Activated CD4-positive, alpha-beta memory T cell treated with anti-CD3 and anti-CD28 coated beads for 36 hours (primary cell): ENCODE data around the gene PRR22. TPM values are rescaled to one million over a fixed set of nuclear protein-coding genes. Genes with fewer than 3 reads are reported as not detected.

Experiments used
- CTCF ChIA-PET: fragments of 350-600 bp; sonication (Branson Sonifier 250); formaldehyde crosslinking; loops from one replicate; lab custom pipeline; 2021; ENCODE audit warnings: antibody characterized with exemption, inconsistent platforms; lab: Charles Lee
- POLR2A ChIA-PET: fragments of 350-600 bp; sonication (Branson Sonifier 250); formaldehyde crosslinking; loops from one replicate; lab custom pipeline; 2021; ENCODE audit warnings: antibody characterized with exemption; lab: Charles Lee
- DNase-seq: peaks from one replicate; pipeline ENCODE4 v3.0.0-alpha.2; 2020
- H3K27ac Mint-ChIP-seq: one replicate; pipeline ENCODE4 v1.8.0; 2021; ENCODE audit warnings: mixed read lengths
- H3K27me3 Mint-ChIP-seq: one replicate; pipeline ENCODE4 v1.8.0; 2021; ENCODE audit warnings: mixed read lengths
- H3K36me3 Mint-ChIP-seq: one replicate; pipeline ENCODE4 v1.8.0; 2021; ENCODE audit warnings: mixed read lengths
- H3K4me1 Mint-ChIP-seq: one replicate; pipeline ENCODE4 v1.8.0; 2021; ENCODE audit warnings: low read depth, mixed read lengths
- H3K4me3 Mint-ChIP-seq: one replicate; pipeline ENCODE4 v1.8.0; 2021; ENCODE audit warnings: mild to moderate bottlenecking, mixed read lengths
- H3K9me3 Mint-ChIP-seq: one replicate; pipeline ENCODE4 v1.8.0; 2021; ENCODE audit warnings: mixed read lengths
- intact Hi-C: fragments of 100-400 bp; cut with micrococcal nuclease; formaldehyde crosslinking; loops from one replicate; pipeline ENCODE4 v1.15.1; 2023
- total RNA-seq, 2 experiments: library from RNA; stranded (reverse); gene quantifications; one replicate each; pipeline ENCODE4 v1.2.3, GENCODE V29; 2021

The PRR22 gene
- 1 to 10 TPM; 2.2 to 2.6 TPM for total RNA-seq

DNA sequence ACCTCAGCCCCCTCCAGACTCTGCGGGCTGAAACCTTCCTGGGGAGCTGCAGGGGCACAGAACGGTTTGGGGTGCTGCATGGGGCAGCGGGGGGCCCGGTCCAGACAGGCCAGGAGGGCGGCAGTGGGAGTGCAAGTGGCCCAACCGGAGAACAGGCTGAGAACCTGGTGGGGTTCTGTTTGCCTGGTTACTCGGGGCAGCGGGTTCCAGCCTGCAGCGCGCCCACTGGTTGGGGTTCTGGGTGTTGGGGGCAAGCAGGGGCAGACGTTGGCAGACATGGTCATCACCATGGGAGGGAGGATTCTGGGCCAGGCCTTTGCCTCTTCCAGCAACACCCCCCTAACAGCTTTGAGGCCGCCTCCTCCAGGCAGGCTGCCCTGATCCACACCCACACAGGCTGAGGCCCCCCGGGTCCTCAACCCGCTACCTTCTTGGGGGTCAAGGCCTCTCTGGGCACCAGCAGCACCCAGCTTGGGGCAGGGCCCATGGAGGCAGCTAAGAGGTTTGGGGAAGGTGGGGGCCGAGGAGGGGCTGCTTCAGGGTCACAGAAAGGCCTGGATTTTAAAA, at the start of gene PRR22:
Gene PRR22, minus strand, starts transcription at position 166 of the 567 bp plus-strand sequence. Its CDS starts 86 bp downstream, at position 80.
- intact Hi-C loops: no loop called here
- Mint-ChIP-seq H3K27ac (no peak within 1 kb of the TSS), H3K9me3 (no peaks in the 10 kb centered on the region), H3K4me3 (no peak within 1 kb of the TSS), H3K27me3 (no peaks in the 10 kb centered on the region), H3K36me3 (peaks cover 24% of the 10 kb centered on the region), H3K4me1 (no peaks in the 10 kb centered on the region)
- CTCF ChIA-PET: no interaction called here
- DNase-seq: no peak
- POLR2A ChIA-PET: no interaction called here

DNA sequence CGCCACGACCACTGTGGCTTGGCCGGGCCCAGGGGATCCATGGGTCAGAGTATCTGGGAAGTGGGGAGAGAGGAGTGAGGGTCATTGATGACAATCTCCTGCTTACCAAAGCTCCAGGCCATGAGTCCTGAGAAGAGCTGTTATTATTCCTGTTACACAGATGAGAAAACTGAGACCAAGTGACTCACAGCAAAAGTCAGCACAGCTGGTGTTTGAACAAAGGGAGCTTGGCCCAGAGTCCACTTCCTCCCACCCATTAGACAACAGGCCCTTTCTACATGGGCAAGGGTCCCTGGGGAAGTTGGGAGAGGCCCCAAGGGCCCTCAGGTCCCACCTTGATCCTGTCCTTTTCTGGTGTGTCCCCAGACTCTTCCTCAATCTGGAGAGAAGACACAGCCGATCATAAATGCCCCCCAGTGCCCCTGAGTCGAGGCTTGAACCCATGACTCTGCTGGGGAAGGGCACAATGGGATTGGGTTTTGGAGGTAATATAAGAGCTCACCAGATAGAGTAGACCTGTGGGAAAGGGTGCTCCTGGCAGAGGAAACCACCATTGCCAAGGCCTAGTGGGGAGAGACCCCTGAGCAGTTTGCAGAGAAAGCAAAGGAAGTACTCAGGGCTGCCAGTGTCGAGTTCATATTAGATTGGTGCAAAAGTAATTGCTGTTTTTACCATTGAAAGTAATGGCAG, 48.1 kb upstream of the PRR22 start:
- POLR2A ChIA-PET: no interaction called here
- no peak overlapping the region for H3K4me3 Mint-ChIP-seq
- H3K4me1 Mint-ChIP-seq: no peaks in the 10 kb centered on the region
- no peaks in the 10 kb centered on the region for H3K9me3 Mint-ChIP-seq
- intact Hi-C loops: no loop called here
- H3K36me3 Mint-ChIP-seq: peaks cover 2% of the 10 kb centered on the region
- no peak overlapping the region for H3K27ac Mint-ChIP-seq
- peaks cover 3% of the 10 kb centered on the region for H3K27me3 Mint-ChIP-seq
- CTCF ChIA-PET: no interaction called here
- DNase-seq: no peak

DNA sequence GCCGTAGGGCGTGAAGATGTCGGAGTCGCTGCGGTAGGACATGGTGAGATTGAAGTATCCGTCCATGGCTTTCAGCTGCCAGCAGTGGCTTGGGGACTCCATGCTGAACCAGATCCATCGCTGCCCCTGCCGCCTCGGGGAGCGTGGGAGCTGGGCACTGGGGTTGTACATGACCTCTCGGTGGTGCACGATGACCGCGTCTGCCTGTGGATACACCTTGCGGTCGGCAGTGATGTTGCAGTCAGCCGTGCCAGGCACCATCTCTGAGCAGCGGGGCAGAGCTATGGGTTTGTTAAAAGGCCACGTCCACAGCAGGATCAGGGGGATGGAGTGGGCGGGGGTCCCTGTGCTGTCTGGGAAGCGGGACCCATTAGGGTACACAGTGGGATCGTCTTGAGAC, 47.5 kb upstream of the PRR22 start:
- ChIA-PET POLR2A (no interaction called here), CTCF (no interaction called here)
- Mint-ChIP-seq H3K27me3 (no peaks in the 10 kb centered on the region), H3K4me3 (no peak overlapping the region), H3K9me3 (no peaks in the 10 kb centered on the region), H3K36me3 (peaks cover 2% of the 10 kb centered on the region), H3K27ac (no peak overlapping the region), H3K4me1 (no peaks in the 10 kb centered on the region)
- no peak for DNase-seq
- intact Hi-C loops: no loop called here

DNA sequence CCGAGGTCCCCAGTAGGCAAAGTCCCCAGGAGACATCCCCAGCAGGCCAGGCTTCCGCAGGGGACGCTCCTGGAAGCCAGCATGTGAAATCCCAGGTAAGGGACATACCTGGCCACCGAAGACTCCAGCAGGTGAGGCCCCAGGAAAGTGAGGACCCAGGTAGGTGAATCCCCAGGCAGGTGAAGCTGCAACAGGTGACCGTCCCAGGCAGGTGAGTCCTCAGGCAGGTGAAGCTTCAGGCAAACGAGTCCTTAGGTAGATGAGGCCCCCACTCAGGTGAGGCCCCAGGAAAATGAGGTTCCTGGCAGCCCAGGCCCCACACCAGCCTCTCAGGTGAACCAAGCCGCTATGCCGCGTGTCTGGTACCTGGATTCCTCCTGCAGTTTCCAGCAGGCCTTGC, 46.6 kb upstream of the PRR22 start:
- CTCF ChIA-PET: no interaction called here
- POLR2A ChIA-PET: no interaction called here
- no peak overlapping the region for H3K4me3 Mint-ChIP-seq
- H3K27ac Mint-ChIP-seq: no peak overlapping the region
- DNase-seq: no peak
- intact Hi-C loops: no loop called here
- H3K9me3 Mint-ChIP-seq: no peaks in the 10 kb centered on the region
- peaks cover 2% of the 10 kb centered on the region for H3K36me3 Mint-ChIP-seq
- no peaks in the 10 kb centered on the region for H3K27me3 Mint-ChIP-seq
- peaks cover 4% of the 10 kb centered on the region for H3K4me1 Mint-ChIP-seq

DNA sequence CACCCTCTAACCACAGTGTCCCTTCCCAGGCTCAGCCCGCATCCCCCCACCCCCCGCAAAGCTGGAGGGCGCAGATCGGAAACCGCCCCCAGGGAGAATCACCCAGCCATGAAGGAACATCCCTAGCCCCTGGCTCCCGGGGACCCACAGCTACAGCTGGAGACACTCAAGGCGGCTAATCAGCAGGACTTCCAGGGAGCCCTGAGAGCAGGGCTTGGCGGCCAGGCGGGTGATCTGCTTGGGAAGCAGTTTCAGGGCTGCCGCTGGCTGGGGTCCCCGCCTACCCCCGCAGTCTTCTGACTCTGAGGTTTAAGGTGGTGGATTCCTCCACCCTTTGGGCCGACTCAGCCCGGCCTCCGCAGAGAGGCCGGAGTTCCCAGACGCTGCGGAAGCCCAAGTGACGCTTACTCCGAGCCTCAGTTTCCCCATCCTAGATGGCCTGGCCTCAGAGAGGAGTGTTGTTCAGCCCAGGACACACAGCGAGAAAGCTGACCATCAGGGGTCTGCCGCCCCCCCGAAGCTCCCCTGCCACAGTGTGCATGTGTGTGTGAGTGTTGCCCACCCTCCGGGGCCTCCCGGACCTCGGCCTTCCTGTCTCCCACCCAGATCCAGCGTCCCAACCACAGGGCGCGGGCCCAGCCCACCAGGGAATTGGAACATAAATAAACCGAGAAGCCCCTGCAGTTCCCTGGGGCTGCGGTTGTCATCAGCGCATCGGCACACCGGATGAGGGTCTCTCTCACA, 45.2 kb upstream of the PRR22 start:
- intact Hi-C loops: loop anchor here (2.0 to 5.0 kb wide), 2 partner anchors 25 to 123 kb away; partner anchors contain the start of gene NRTN
- ChIA-PET POLR2A (interaction anchor here (2.2 to 2.7 kb wide), 2 partner anchors 74 to 111 kb away, joined by 7 to 36 read pairs; partner anchors contain the start of genes NDUFA11 and VMAC), CTCF (interaction anchor here (1.7 to 3.8 kb wide), 2 partner anchors 26 to 140 kb away, joined by 5 to 70 read pairs; partner anchors contain the start of genes NRTN and RPL36)
- Mint-ChIP-seq H3K4me1 (peaks cover 4% of the 10 kb centered on the region), H3K9me3 (no peaks in the 10 kb centered on the region), H3K36me3 (peaks cover 2% of the 10 kb centered on the region), H3K4me3 (peak overlapping the region; percentile 41), H3K27me3 (no peaks in the 10 kb centered on the region), H3K27ac (peak overlapping the region; percentile 45)
- DNase-seq: no peak

DNA sequence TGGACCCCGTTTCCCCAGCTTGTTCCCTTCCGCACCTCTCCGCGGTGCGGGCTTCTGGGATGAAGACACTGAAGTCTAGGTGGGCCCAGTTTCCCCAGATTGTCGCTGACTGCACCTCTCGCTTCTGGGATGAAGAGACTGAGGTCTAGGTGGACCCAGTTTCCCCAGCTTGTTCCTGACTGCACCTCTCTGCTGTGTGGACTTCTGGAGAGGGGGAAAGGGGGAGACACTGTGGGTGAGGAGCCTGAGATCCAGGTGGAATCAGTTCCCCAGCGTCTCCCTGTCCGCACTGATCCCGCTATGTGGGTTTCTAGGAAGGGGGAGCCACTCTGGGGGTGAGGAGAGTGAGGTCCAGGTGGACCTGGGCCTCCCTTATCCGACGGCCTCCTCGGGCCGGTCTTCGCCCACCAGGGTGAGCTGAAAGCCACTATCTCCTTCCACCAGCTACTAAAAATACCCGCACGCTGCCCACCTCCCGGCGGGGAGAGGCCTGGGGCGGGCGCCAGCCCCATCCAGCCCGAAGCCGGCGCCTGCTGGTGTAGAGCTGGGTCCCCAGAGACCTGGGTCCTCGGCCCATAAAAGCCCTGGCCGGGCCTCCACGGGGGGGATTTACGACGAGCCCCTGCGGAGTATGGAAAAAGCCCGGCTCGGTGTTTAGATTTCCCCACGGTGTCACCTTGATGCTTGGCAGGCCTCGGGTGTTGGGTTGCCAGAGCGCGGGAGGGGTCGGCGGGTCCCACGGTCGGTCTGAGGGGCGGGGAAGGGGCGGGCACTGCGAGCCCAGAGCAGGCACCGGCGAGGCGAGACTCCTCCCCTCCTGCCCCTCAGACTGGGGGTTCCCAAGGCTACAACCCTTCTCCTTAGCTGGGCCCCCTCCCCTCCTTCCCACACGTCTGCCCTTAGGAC, 44.4 kb upstream of the PRR22 start:
- Mint-ChIP-seq H3K27me3 (no peaks in the 10 kb centered on the region), H3K27ac (peak overlapping the region; percentile 97), H3K4me1 (peaks cover 4% of the 10 kb centered on the region), H3K9me3 (no peaks in the 10 kb centered on the region), H3K36me3 (peaks cover 2% of the 10 kb centered on the region), H3K4me3 (peak overlapping the region; percentile 98)
- intact Hi-C loops: loop anchor here (1.0 to 5.0 kb wide), 3 partner anchors 24 to 123 kb away; partner anchors contain the start of genes DUS3L and NRTN
- ChIA-PET POLR2A (interaction anchor here (0.7 to 2.7 kb wide), 14 partner anchors 25 to 282 kb away, joined by 3 to 36 read pairs (median 4); partner anchors contain the start of genes CATSPERD, DUS3L, LONP1 and NDUFA11), CTCF (interaction anchor here (0.8 to 3.8 kb wide), 7 partner anchors 16 to 139 kb away, joined by 3 to 70 read pairs (median 5); partner anchors contain the start of genes NDUFA11, NRTN and RPL36)
- peak; percentile 48 for DNase-seq

DNA sequence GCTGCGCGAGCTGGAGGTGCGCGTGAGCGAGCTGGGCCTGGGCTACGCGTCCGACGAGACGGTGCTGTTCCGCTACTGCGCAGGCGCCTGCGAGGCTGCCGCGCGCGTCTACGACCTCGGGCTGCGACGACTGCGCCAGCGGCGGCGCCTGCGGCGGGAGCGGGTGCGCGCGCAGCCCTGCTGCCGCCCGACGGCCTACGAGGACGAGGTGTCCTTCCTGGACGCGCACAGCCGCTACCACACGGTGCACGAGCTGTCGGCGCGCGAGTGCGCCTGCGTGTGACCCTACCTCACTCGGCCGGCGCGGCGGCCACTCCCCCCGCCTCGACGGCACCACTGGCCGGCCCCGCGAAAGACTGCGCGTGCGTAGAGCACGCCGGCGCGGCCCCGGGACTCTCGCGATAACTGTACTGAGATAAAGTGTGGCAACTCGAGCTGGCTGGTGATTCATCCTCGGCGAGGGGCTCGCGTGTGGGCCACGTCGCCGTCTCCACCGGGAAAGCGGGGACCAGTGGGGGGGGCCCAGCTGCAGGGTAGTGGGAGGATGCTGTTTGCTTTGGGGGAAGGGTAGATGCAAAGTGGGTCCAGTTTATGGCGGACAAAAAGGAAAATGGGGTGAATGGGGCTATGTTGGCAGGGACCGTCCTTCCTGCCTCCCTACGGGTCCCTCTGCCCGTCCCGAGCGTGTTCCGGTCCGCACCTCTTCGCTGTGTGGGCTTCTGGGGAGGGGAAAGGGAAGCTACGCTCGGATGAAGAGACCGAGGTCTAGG, 43.5 kb upstream of the PRR22 start:
- Mint-ChIP-seq H3K9me3 (no peaks in the 10 kb centered on the region), H3K27me3 (no peaks in the 10 kb centered on the region), H3K4me1 (peaks cover 4% of the 10 kb centered on the region), H3K4me3 (peak overlapping the region; percentile 98), H3K27ac (peak overlapping the region; percentile 97), H3K36me3 (peaks cover 2% of the 10 kb centered on the region)
- intact Hi-C loops: loop anchor here (1.0 to 5.0 kb wide), 4 partner anchors 23 to 124 kb away; partner anchors contain the start of genes CATSPERD, DUS3L, LONP1 and NRTN
- peak; percentile 97 for DNase-seq
- CTCF ChIA-PET: interaction anchor here (0.8 to 3.8 kb wide), 11 partner anchors 15 to 194 kb away, joined by 3 to 70 read pairs (median 4); partner anchors contain the start of genes NDUFA11, NRTN and RPL36
- POLR2A ChIA-PET: interaction anchor here (0.7 to 2.7 kb wide), 16 partner anchors 24 to 283 kb away, joined by 3 to 36 read pairs (median 4); partner anchors contain the start of genes CATSPERD, DUS3L, LONP1 and NDUFA11

DNA sequence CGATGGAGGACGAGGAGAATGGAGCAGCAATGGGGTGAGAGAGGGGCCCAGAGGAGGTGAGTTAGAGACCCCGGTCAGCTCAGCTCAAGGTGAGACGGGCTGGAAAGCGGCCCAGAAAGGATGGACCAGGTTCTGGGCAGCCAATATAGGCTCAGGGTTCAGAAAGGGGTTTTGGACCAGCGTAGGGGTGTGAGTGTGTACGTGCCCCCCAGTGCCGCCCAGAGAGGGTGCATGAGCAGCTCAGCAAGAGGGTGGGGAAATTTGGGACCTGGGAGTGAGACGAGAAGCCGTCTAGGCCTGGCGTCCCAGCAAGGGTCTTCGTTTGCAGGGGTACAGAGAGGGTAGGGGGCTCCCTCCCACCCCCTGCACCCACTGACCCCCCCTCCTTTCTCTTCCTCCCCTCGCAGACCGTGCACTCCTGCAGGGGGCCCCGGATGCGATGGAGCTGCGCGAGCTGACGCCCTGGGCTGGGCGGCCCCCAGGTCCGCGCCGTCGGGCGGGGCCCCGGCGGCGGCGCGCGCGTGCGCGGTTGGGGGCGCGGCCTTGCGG, 42.9 kb upstream of the PRR22 start:
- no peaks in the 10 kb centered on the region for H3K9me3 Mint-ChIP-seq
- ChIA-PET POLR2A (interaction anchor here (0.8 to 2.7 kb wide), 12 partner anchors 24 to 284 kb away, joined by 3 to 36 read pairs (median 4); partner anchors contain the start of genes CATSPERD, DUS3L, LONP1 and NDUFA11), CTCF (interaction anchor here (0.9 to 3.8 kb wide), 8 partner anchors 19 to 195 kb away, joined by 3 to 70 read pairs (median 4); partner anchors contain the start of genes NRTN and RPL36)
- no peak for DNase-seq
- intact Hi-C loops: loop anchor here (1.0 to 5.0 kb wide), 2 partner anchors 107 to 125 kb away; partner anchors contain the start of genes CATSPERD and LONP1
- peak overlapping the region; percentile 65 for H3K4me3 Mint-ChIP-seq
- H3K27ac Mint-ChIP-seq: peak overlapping the region; percentile 43
- H3K4me1 Mint-ChIP-seq: peaks cover 4% of the 10 kb centered on the region
- H3K27me3 Mint-ChIP-seq: no peaks in the 10 kb centered on the region
- H3K36me3 Mint-ChIP-seq: peaks cover 2% of the 10 kb centered on the region

DNA sequence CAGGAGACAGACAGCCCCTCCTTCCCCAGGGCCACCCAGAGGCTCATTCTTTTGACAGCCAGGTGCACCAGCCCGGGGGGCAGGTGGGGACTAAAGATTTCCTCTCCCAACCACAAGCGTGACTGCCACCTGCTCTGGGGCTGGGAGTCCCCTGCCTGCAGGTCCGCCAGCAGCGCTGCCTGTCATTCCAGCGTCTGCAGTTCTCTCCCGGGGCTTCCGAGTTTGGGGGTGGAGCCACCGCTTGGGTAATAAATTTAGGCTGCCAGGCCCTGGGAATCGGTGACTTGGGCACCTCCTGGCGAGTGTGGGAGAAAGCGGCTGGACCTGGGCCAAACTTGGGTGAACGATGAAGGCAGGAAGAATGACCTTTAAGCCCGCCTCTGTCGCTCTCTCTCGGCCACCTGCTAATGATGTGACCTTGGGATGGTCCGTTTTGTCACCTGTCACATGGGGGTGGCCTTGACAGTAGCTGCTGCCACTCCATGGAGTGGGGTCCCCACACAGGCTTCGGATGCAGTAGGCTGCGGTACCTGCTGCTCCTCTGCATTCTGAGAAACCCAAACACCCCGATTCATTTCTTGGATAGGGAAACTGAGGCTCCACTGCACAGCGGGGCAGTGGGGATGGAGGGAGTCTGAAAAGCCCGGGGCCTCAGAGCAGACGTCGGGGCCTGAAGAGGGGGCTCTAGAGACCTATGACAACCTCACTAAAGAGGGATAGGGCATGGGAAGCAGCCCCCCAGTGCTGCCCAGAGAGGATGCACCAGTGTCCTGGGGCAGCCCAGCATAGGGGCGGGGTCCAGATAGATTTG, 42.2 kb upstream of the PRR22 start:
- Mint-ChIP-seq H3K36me3 (peaks cover 2% of the 10 kb centered on the region), H3K9me3 (no peaks in the 10 kb centered on the region), H3K27ac (peak overlapping the region; percentile 43), H3K27me3 (no peaks in the 10 kb centered on the region), H3K4me1 (peaks cover 4% of the 10 kb centered on the region), H3K4me3 (peak overlapping the region; percentile 65)
- DNase-seq: peak; percentile 44
- intact Hi-C loops: loop anchor here (1.0 to 5.0 kb wide), 2 partner anchors 106 to 126 kb away; partner anchors contain the start of genes CATSPERD and LONP1
- POLR2A ChIA-PET: interaction anchor here (2.7 kb wide), 1 partner anchor 77 kb away, joined by 36 read pairs; the partner anchor contains the start of genes NDUFA11 and VMAC
- CTCF ChIA-PET: interaction anchor here (1.1 to 3.8 kb wide), 3 partner anchors 20 to 32 kb away, joined by 3 to 70 read pairs (median 4); partner anchors contain the start of gene NRTN
